K562 (cell line): ENCODE results near the gene CAMK1D. TPM values are rescaled to one million over a fixed set of nuclear protein-coding genes. Genes with fewer than 3 reads are reported as not detected.

Experiments
- ATAC-seq: fragments of 200-7000 bp; cut with Tn5 transposase; 3 replicates; pipeline ENCODE4 v1.9.1; 2020; ENCODE audit warnings: moderate library complexity
- BruUV-seq: library from RNA; stranded (reverse); fragments of 400-500 nt; replicated peaks from 2 replicates; lab custom pipeline; 2021; lab: Mats Ljungman, UMichigan
- CTCF ChIA-PET: fragments of 300-600 bp; formaldehyde crosslinking; extraction: SDS; loops from one replicate; lab custom pipeline; 2021; ENCODE audit warnings: low intra/inter-chr PET ratio; lab: Yijun Ruan, JAX
- POLR2A ChIA-PET: fragments of 300-600, 350-650 bp; sonication (Branson Sonifier 250); formaldehyde crosslinking; extraction: SDS; loops from one replicate; lab custom pipeline; 2021; ENCODE audit warnings: antibody characterized with exemption, inconsistent platforms; lab: Yijun Ruan, JAX
- DNase-seq, 4 experiments: peaks; one replicate each; pipeline versions ENCODE4 v3.0.0 to v3.0.0-alpha.2; 2011 to 2018; ENCODE audit warnings: low spot score in 3 of 4, mixed read lengths in 3 of 4; ENCODE audit errors: extremely low read depth in 1 of 4
- FAIRE-seq: peaks from 2 replicates; lab custom pipeline; 2011; peaks lifted over from hg19 to GRCh38; lab: Jason Lieb, UNC
- H2AFZ ChIP-seq: 2 replicates; pipeline ENCODE4 v1.6.0; 2011; ENCODE audit warnings: low read depth, low read length, control low read depth, inconsistent platforms
- H3K27ac ChIP-seq: fragments of 200-600 bp; 3 replicates; pipeline ENCODE4 v1.8.0; 2011; ENCODE audit warnings: low read depth, mild to moderate bottlenecking, control low read depth, inconsistent platforms, low read length, moderate library complexity, mixed read lengths; ENCODE audit errors: extremely low read depth
- H3K27me3 ChIP-seq, 2 experiments: fragments of 300-600 bp in 1 of 2; 2 replicates in 1 of 2; 3 replicates in 1 of 2; pipeline versions ENCODE4 v1.6.0 to v1.8.0; 2011; ENCODE audit warnings: inconsistent platforms in 2 of 2, low read length in 2 of 2, mild to moderate bottlenecking in 1 of 2, mixed read lengths in 1 of 2, moderate library complexity in 1 of 2; ENCODE audit not compliant: control insufficient read depth in 2 of 2, insufficient read depth in 2 of 2
- H3K36me3 ChIP-seq: fragments of 300-600 bp; 3 replicates; pipeline ENCODE4 v1.8.0; 2011; ENCODE audit warnings: mild to moderate bottlenecking, low read length, inconsistent platforms; ENCODE audit not compliant: control insufficient read depth, insufficient read depth
- H3K4me1 ChIP-seq, 2 experiments: fragments of 200-600 bp in 1 of 2; replicated peaks in 1 of 2; 2 replicates in 1 of 2; 3 replicates in 1 of 2; pipeline versions ENCODE4 v1.5.1 to v1.8.0; 2011; ENCODE audit warnings: inconsistent platforms in 2 of 2, low read length in 2 of 2, mild to moderate bottlenecking in 1 of 2, mixed read lengths in 1 of 2, moderate library complexity in 1 of 2; ENCODE audit not compliant: control insufficient read depth in 2 of 2, insufficient read depth in 2 of 2
- H3K4me2 ChIP-seq: 2 replicates; pipeline ENCODE4 v1.6.1; 2011; ENCODE audit warnings: low read length, control low read depth, inconsistent platforms, mixed read lengths; ENCODE audit not compliant: insufficient read depth
- H3K4me3 ChIP-seq: fragments of 200-600 bp; sonication (generic), shearing (Covaris generic); 2 replicates; pipeline ENCODE4 v1.5.1; 2016; ENCODE audit warnings: control low read depth, inconsistent platforms
- H3K79me2 ChIP-seq: fragments of 200-600 bp; 3 replicates; pipeline ENCODE4 v1.8.0; 2011; ENCODE audit warnings: low read length, inconsistent platforms; ENCODE audit not compliant: control insufficient read depth, insufficient read depth
- H3K9ac ChIP-seq, 2 experiments: 2 replicates each; pipeline versions ENCODE4 v1.6.0 to v1.6.1; 2011; ENCODE audit warnings: low read depth in 2 of 2, low read length in 2 of 2, control low read depth in 1 of 2, inconsistent platforms in 1 of 2, mild to moderate bottlenecking in 1 of 2, mixed read lengths in 1 of 2; ENCODE audit not compliant: insufficient read depth in 1 of 2
- H3K9me1 ChIP-seq: one replicate; pipeline ENCODE4 v1.6.0; 2011; ENCODE audit warnings: inconsistent platforms, mild to moderate bottlenecking, low read length, moderate library complexity; ENCODE audit not compliant: control insufficient read depth, insufficient read depth
- H3K9me3 ChIP-seq: replicated peaks from 2 replicates; pipeline ENCODE4 v1.5.1; 2011; ENCODE audit warnings: low read depth, low read length, inconsistent platforms; ENCODE audit not compliant: control insufficient read depth, insufficient read depth
- H4K20me1 ChIP-seq: replicated peaks from 2 replicates; pipeline ENCODE4 v1.6.1; 2011; ENCODE audit warnings: low read length, inconsistent platforms, mixed read lengths; ENCODE audit not compliant: control insufficient read depth, insufficient read depth
- ATF1 ChIP-seq, 2 experiments: fragments of 450-650 bp in 1 of 2; IDR thresholded peaks; 2 replicates each; pipeline ENCODE4 v1.6.1; 2016; ENCODE audit warnings: missing compliant biosample characterization in 1 of 2, missing genetic modification characterization in 1 of 2
- DNMT1 ChIP-seq: fragments of 450-650 bp; IDR thresholded peaks from 2 replicates; pipeline ENCODE4 v1.6.1; 2016; ENCODE audit warnings: antibody characterized with exemption, mild to moderate bottlenecking
- KAT2B ChIP-seq: IDR thresholded peaks from one replicate; pipeline ENCODE4 v1.6.1; 2012; ENCODE audit warnings: low read depth, mild to moderate bottlenecking, control low read depth, inconsistent platforms, low read length, moderate library complexity
- L3MBTL2 ChIP-seq: fragments of 450-650 bp; IDR thresholded peaks from 2 replicates; pipeline ENCODE4 v1.6.1; 2016; ENCODE audit warnings: mild to moderate bottlenecking, moderate library complexity
- POLR2AphosphoS5 ChIP-seq: IDR thresholded peaks from 2 replicates; pipeline ENCODE4 v1.6.1; 2011; ENCODE audit warnings: mild to moderate bottlenecking, low read depth, low read length, moderate library complexity; ENCODE audit not compliant: control insufficient read depth, insufficient read depth
- WGBS: fragments of 100-300 bp; shearing (Covaris generic); methylation state at CpG from one replicate; pipeline ENCODE4 v1.1.6; 2016; ENCODE audit warnings: low coverage, mixed read lengths; ENCODE audit not compliant: insufficient coverage; ENCODE audit errors: missing lambda C conversion rate; 5-methylcytosine and 5-hydroxymethylcytosine counted together
- in situ Hi-C: fragments of 300-500 bp; cut with MboI; formaldehyde crosslinking; loops from 4 replicates; pipeline ENCODE4 v1.15.0; 2018; ENCODE audit warnings: inconsistent platforms, mixed read lengths
- intact Hi-C: fragments of 100-400 bp; cut with micrococcal nuclease; formaldehyde crosslinking; loops from 2 replicates; pipeline ENCODE4 v1.14.2; 2022
- polyA plus RNA-seq, 8 experiments: library from polyadenylated mRNA; depleted of rRNA in 4 of 8; stranded (reverse) in 5 of 8; unstranded in 3 of 8; fragments of >200 nt; fragmentation: Nextera tagmentation in 2 of 8; fragmentation: Illumina TruSeq in 1 of 8; extraction: Ambion mirVana in 2 of 8; extraction: Trizol in 1 of 8; gene quantifications; 2 replicates each; pipeline versions ENCODE4 v1.2.1 to v1.2.3, GENCODE V29; 2011 to 2014; ENCODE audit warnings: inconsistent platforms in 1 of 8, missing spikeins in 1 of 8
- total RNA-seq, 7 experiments: library from RNA; depleted of rRNA in 6 of 7; stranded (reverse); fragments of >200 nt in 6 of 7; fragmentation: Illumina TruSeq in 2 of 7; extraction: Trizol in 2 of 7; gene quantifications; 2 replicates each; pipeline versions ENCODE4 v1.2.1 to v1.2.3, GENCODE V29; 2011 to 2021; ENCODE audit warnings: low replicate concordance in 1 of 7
- TF ChIP-seq, protein P1 (sequence below), 2 experiments: fragments of 450-650 bp in 1 of 2; sonication (generic) in 1 of 2; formaldehyde crosslinking in 1 of 2; IDR thresholded peaks in 1 of 2; conservative IDR thresholded peaks in 1 of 2; 2 replicates each; pipeline versions ENCODE4 v1.6.1 to v1.8.1; 2016 to 2023; ENCODE audit warnings: mild to moderate bottlenecking in 2 of 2, moderate library complexity in 2 of 2, inconsistent platforms in 1 of 2, missing genetic modification reagents in 1 of 2

The CAMK1D gene
- total and polyA plus RNA-seq, 9 of the 15 experiments (the other 6 are each of a cell fraction or from before 2014, with no cell fraction given) = 0.12 to 0.24 (median 0.20) TPM; not detected in 5

GRCh38 chr10:12790270-12790669, 440.9 kb downstream of the CAMK1D start:
- no TSS peak for BruUV-seq
- Histone ChIP-seq H3K79me2 (no peaks in the 10 kb centered on the region), H4K20me1 (no peaks in the 10 kb centered on the region), H3K36me3 (no peaks in the 10 kb centered on the region), H3K9me1 (peaks cover 2% of the 10 kb centered on the region), H3K9me3 (no peaks in the 10 kb centered on the region), H2AFZ (no peak overlapping the region), H3K27ac (no peak overlapping the region), H3K27me3 (peaks cover 9 to 25% of the 10 kb centered on the region in 2 experiments; a peak in 4 of 5 replicates), H3K4me3 (no peak overlapping the region), H3K9ac (no peak overlapping the region), H3K4me1 (no peaks in the 10 kb centered on the region), H3K4me2 (no peak overlapping the region)
- CTCF ChIA-PET = no interaction called here
- ATAC-seq (no peak), DNase-seq (no peak), FAIRE-seq (no peak)
- intact Hi-C loops (no loop called here), in situ Hi-C loops (no loop called here)
- TF ChIP-seq DNMT1 = no peak
- TF ChIP-seq POLR2AphosphoS5 = no peak
- no peak for TF ChIP-seq ATF1 (CRISPR knock-in tag; IDR thresholded peaks at IDR 0.05)
- peak; percentile 43; the same call in 1 of the 2 replicates for TF ChIP-seq ATF1 (tag; IDR thresholded peaks at IDR 0.05)
- no peak for TF ChIP-seq KAT2B
- no peak for TF ChIP-seq L3MBTL2
- TF ChIP-seq, protein P1, sequence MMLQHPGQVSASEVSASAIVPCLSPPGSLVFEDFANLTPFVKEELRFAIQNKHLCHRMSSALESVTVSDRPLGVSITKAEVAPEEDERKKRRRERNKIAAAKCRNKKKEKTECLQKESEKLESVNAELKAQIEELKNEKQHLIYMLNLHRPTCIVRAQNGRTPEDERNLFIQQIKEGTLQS (IDR thresholded peaks at IDR 0.05) = 0 out of 2 replicates have a peak, but pooled peaks have one; percentile 7
- TF ChIP-seq, protein P1 (CRISPR knock-in tag; conservative IDR thresholded peaks at IDR 0.05) = no peak
- POLR2A ChIA-PET = no interaction called here
- WGBS = 0% methylated on average over 3 of the region's 3 CpGs
